DOHH2 (cell line): ENCODE measurements around the gene RUFY4.

Experiments
- H3F3A ChIP-seq: fragments of 200-600 bp; sonication (generic), shearing (Covaris generic); 2 replicates; pipeline ENCODE4 v1.6.0; 2016; ENCODE audit warnings: antibody characterized with exemption, mild to moderate bottlenecking; ENCODE audit not compliant: control insufficient read depth, insufficient read depth
- H3K27ac ChIP-seq: fragments of 200-600 bp; sonication (generic); 2 replicates; pipeline ENCODE4 v1.5.1; 2014; ENCODE audit warnings: low read depth, mild to moderate bottlenecking, low read length, moderate library complexity
- H3K27me3 ChIP-seq: fragments of 200-600 bp; sonication (generic); 2 replicates; pipeline ENCODE4 v1.6.1; 2014; ENCODE audit warnings: mild to moderate bottlenecking, low read length, mixed read lengths; ENCODE audit not compliant: control insufficient read depth
- H3K36me3 ChIP-seq: fragments of 200-600 bp; sonication (generic); 2 replicates; pipeline ENCODE4 v1.6.1; 2014; ENCODE audit warnings: mild to moderate bottlenecking, low read length, moderate library complexity, mixed read lengths; ENCODE audit not compliant: control insufficient read depth
- H3K4me1 ChIP-seq: fragments of 200-600 bp; sonication (generic); 2 replicates; pipeline ENCODE4 v1.6.1; 2014; ENCODE audit warnings: mild to moderate bottlenecking, low read length, mixed read lengths; ENCODE audit not compliant: control insufficient read depth
- H3K4me2 ChIP-seq: fragments of 200-600 bp; sonication (generic); 2 replicates; pipeline ENCODE4 v1.6.0; 2014; ENCODE audit warnings: mild to moderate bottlenecking, low read length, moderate library complexity
- H3K4me3 ChIP-seq: fragments of 200-600 bp; sonication (generic); 2 replicates; pipeline ENCODE4 v1.5.1; 2014; ENCODE audit warnings: mild to moderate bottlenecking, low read length, mixed read lengths
- H3K79me2 ChIP-seq: fragments of 200-600 bp; sonication (generic); 2 replicates; pipeline ENCODE4 v1.6.1; 2014; ENCODE audit warnings: mild to moderate bottlenecking, low read length, mixed read lengths; ENCODE audit not compliant: control insufficient read depth
- H3K9me2 ChIP-seq: fragments of 200-600 bp; sonication (generic); replicated peaks from 2 replicates; pipeline ENCODE4 v1.6.1; 2014; ENCODE audit warnings: mild to moderate bottlenecking, low read length, mixed read lengths; ENCODE audit not compliant: control insufficient read depth
- H3K9me3 ChIP-seq: fragments of 200-600 bp; sonication (generic); 2 replicates; pipeline ENCODE4 v1.6.1; 2014; ENCODE audit warnings: antibody characterized with exemption, low read length, mixed read lengths; ENCODE audit not compliant: control insufficient read depth, insufficient read depth
- H4K20me1 ChIP-seq: fragments of 200-600 bp; sonication (generic); 2 replicates; pipeline ENCODE4 v1.6.0; 2014; ENCODE audit warnings: low read depth, mild to moderate bottlenecking, antibody characterized with exemption, low read length, moderate library complexity; ENCODE audit not compliant: control insufficient read depth, insufficient read depth
- CTCF ChIP-seq: fragments of 200-600 bp; sonication (generic); IDR thresholded peaks from one replicate; pipeline ENCODE4 v1.5.1; 2014; ENCODE audit warnings: antibody characterized with exemption, mild to moderate bottlenecking, low read depth, low read length; ENCODE audit not compliant: poor library complexity, severe bottlenecking
- EZH2phosphoT487 ChIP-seq: fragments of 200-600 bp; sonication (generic); IDR thresholded peaks from 2 replicates; pipeline ENCODE4 v1.6.1; 2017; ENCODE audit warnings: borderline replicate concordance, mild to moderate bottlenecking, antibody characterized with exemption, low read length, moderate library complexity, mixed read lengths

Gene RUFY4

GRCh38 chr2:218020966-218021535 is 48.0 kb upstream of the RUFY4 start:
- no peak overlapping the region for H3K27ac ChIP-seq
- TF ChIP-seq EZH2phosphoT487 = no peak
- TF ChIP-seq CTCF = no peak
- H3K9me2 ChIP-seq = no peaks in the 10 kb centered on the region
- H3K27me3 ChIP-seq = no peaks in the 10 kb centered on the region
- no peak overlapping the region for H3K4me2 ChIP-seq
- H4K20me1 ChIP-seq = no peaks in the 10 kb centered on the region
- H3K4me3 ChIP-seq = no peak overlapping the region
- no peaks in the 10 kb centered on the region for H3K9me3 ChIP-seq
- no peaks in the 10 kb centered on the region for H3K36me3 ChIP-seq
- H3K79me2 ChIP-seq = no peaks in the 10 kb centered on the region
- H3F3A ChIP-seq = no peaks in the 10 kb centered on the region
- H3K4me1 ChIP-seq = peaks cover 12% of the 10 kb centered on the region

GRCh38 chr2:218021536-218022071 is 47.4 kb upstream of the RUFY4 start:
- H3K9me2 ChIP-seq = no peaks in the 10 kb centered on the region
- H3K9me3 ChIP-seq = no peaks in the 10 kb centered on the region
- no peaks in the 10 kb centered on the region for H4K20me1 ChIP-seq
- TF ChIP-seq EZH2phosphoT487 (no peak), CTCF (no peak)
- no peak overlapping the region for H3K4me3 ChIP-seq
- H3F3A ChIP-seq = no peaks in the 10 kb centered on the region
- H3K4me1 ChIP-seq = peaks cover 12% of the 10 kb centered on the region
- no peaks in the 10 kb centered on the region for H3K79me2 ChIP-seq
- no peak overlapping the region for H3K27ac ChIP-seq
- no peaks in the 10 kb centered on the region for H3K36me3 ChIP-seq
- H3K27me3 ChIP-seq = no peaks in the 10 kb centered on the region
- no peak overlapping the region for H3K4me2 ChIP-seq

- H3K4me2 ChIP-seq = no peak overlapping the region
These were observed 46.8 kb upstream of the RUFY4 start for GRCh38 chr2:218022131-218022850.

More at GRCh38 chr2:218022131-218022850, 46.8 kb upstream of the RUFY4 start:
- no peak for TF ChIP-seq EZH2phosphoT487
- no peak for TF ChIP-seq CTCF
- H3K4me3 ChIP-seq = no peak overlapping the region
- H4K20me1 ChIP-seq = no peaks in the 10 kb centered on the region
- no peaks in the 10 kb centered on the region for H3F3A ChIP-seq
- no peaks in the 10 kb centered on the region for H3K36me3 ChIP-seq
- no peaks in the 10 kb centered on the region for H3K9me3 ChIP-seq
- H3K27ac ChIP-seq = no peak overlapping the region
- H3K27me3 ChIP-seq = no peaks in the 10 kb centered on the region
- no peaks in the 10 kb centered on the region for H3K9me2 ChIP-seq
- no peaks in the 10 kb centered on the region for H3K79me2 ChIP-seq
- peaks cover 12% of the 10 kb centered on the region for H3K4me1 ChIP-seq
